ENCODE results near the gene UBE2A.

Gene UBE2A

GRCh38 chrX:119574394-119575266 is at the start of gene UBE2A:
TSS of gene UBE2A (plus strand) at chrX:119574563. CDS start at chrX:119574712, 149 bp downstream.
- peak; percentile 75 to 90 for DNase-seq

GRCh38 chrX:119529345-119530276 is 44.8 kb upstream of the UBE2A start:
- no peak for DNase-seq

GRCh38 chrX:119537487-119537886 is 36.9 kb upstream of the UBE2A start:
- DNase-seq, result no peak

GRCh38 chrX:119539872-119540271 is 34.5 kb upstream of the UBE2A start:
- DNase-seq, result no peak

- no peak for DNase-seq
These were observed 33.2 kb upstream of the UBE2A start for GRCh38 chrX:119541188-119541587.

GRCh38 chrX:119549327-119550016 is 24.9 kb upstream of the UBE2A start:
- no peak for DNase-seq

- DNase-seq, result no peak
These were observed 21.9 kb upstream of the UBE2A start for GRCh38 chrX:119552508-119552907.

- DNase-seq, result peak; percentile 79 to 92
These were observed 9.2 kb upstream of the UBE2A start, which contains the start of gene STEEP1 for GRCh38 chrX:119565107-119565663. TSS of gene STEEP1 (minus strand) at chrX:119565409. CDS start at chrX:119565355, 54 bp downstream.

GRCh38 chrX:119570351-119570835 is 4.0 kb upstream of the UBE2A start:
- DNase-seq, result no peak

GRCh38 chrX:119573222-119573621 is 1.1 kb upstream of the UBE2A start:
- no peak for DNase-seq

- DNase-seq, result no peak
These were observed 446 bp upstream of the UBE2A start for GRCh38 chrX:119573840-119574393.

- no peak for DNase-seq
These were observed 5.1 kb downstream of the UBE2A start for GRCh38 chrX:119579414-119579813.

- DNase-seq, result no peak
These were observed 9.2 kb downstream of the UBE2A start for GRCh38 chrX:119583431-119584059.

- no peak for DNase-seq
These were observed 15.4 kb downstream of the UBE2A start for GRCh38 chrX:119589810-119590209.

GRCh38 chrX:119602701-119603255 is 28.4 kb downstream of the UBE2A start:
- no peak for DNase-seq

GRCh38 chrX:119604766-119605463 is 30.6 kb downstream of the UBE2A start:
- no peak for DNase-seq

GRCh38 chrX:119605464-119606279 is 31.3 kb downstream of the UBE2A start:
- DNase-seq, result no peak

GRCh38 chrX:119606280-119607017 is 32.1 kb downstream of the UBE2A start, which contains the start of gene NKRF:
TSS of gene NKRF (minus strand) at chrX:119606424.
- DNase-seq, result peak; percentile 82 to 94

- DNase-seq, result no peak
These were observed 32.6 kb downstream of the UBE2A start for GRCh38 chrX:119607018-119607389.
